GM18508 (cell line): ENCODE results near the gene MYOG.

Experiments
- ATAC-seq: cut with Tn5 transposase; IDR thresholded peaks from one replicate; pipeline ENCODE4 v1.9.1; 2021; ENCODE audit warnings: moderate number of reproducible peaks; ENCODE audit not compliant: insufficient read depth, unreplicated experiment

Gene MYOG

DNA sequence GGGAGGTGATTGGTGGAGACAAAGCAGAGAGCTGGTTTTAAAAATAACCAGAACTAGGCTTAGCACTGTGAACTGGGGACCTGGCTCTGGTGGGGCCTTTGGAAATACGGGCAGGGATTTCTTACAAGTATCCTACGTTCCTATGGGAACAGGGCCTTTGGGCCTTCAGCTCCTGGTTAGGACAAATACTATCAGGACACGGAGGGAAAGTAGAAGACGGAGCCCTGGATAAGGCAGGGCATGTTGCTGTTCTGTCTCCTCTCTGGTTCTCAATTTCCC is 5.3 kb upstream of the MYOG start:
- ATAC-seq: no peak

DNA sequence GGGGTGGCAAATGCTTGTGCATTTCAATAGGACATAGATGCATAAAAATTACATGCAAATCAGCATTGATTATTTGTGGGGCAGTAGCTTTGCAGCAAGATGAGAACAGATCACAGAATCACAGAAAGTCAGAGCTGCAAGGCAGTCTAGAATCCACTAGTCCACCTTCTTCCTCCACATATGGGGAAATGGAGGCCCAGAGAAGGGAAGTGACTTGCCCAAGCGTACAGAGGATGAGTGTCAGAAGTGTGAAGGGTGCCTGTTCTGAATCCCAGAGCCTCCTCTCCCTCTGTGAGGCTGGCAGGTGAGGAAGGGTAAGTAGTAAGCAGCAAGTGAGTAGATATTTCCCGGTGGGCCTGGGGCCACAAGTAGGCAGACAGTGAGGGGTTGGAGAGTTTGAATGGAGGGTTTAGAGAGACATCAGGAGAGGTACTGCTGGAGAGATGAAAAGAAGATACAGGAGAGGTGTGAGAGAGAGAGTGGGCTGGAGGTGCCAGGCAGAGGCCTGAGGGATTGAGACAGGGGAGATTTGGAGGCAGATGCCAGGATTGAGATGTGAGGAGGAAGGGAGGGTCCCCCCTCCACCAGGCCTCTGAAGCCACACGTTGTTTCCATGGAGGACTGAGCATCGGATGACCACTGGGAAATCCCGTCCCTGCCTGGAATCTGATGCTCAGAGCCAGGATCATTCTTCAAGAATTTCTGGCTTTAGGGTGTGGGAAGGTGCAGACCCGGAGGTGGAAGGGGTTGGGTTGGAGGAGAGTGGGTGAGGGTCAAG is 4.8 kb upstream of the MYOG start:
- ATAC-seq: no peak

DNA sequence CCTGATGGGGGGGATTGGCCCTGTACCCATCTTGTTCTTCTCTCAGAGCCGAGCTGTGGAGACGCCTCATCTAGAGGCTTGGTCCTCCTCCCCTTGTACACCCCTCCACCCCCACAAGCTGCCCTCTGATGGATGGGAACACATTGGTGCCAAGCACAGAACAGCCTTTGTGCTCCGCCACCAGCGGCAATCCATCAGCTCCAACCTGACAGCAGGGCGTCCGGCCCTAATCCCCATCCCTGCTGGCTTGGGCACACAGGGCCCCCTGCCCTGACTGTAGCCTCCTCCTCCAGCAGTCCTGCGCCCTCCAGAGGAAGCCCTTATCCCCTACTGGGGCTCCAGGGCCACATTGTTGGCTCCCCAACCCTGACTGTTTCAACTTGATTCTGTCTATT is 3.8 kb upstream of the MYOG start:
- ATAC-seq: no peak

DNA sequence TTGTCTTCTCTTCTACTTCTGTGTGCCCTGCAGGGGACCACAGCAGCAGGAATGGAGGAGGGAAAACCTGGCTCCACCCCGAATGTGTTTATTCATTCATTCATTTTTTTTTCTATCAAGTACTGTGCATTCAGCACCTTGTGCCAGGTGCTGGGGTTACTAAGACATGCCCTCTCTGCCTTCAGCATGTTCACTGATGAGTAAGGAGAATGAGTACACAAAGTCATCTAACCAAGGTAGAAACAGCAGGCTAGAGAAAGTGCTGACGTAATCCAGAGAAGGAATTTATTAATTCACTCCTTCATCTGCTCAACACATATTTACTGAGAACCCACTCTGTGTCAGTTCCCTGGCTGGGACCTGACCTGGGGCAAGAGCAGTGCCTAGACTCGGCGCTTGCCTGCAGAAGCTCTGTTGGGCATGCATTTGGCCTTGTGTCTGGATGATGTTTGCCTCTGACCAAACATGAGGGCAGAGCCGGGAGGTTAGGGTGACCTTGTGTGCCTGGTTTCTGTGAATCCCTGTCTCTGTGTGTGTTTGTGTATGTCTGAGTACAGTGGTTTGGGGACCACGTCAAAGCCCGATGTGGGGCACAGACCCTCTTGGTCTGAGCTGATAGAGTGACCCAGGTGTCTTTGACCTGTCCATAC is 3.3 kb upstream of the MYOG start:
- no peak for ATAC-seq

DNA sequence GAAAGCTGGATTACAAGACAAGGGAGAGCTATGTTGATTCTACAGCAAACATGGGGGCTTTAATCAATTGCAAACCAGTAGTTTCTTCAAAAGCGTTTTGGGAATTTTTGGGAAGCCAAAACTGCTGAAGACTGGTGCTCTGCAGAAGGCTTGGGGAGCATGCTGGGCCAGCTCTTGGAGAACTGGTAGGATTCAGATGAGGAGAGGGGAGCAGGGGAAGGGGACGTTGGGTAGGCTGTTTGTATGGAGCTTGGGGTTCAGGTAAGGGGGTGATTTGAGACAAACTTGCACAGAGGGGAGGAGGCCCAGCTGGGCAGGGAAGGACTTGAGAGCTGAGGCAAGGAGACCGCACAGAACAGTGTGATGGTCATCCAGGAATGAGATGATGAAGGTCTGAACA is 2.6 kb upstream of the MYOG start:
- no peak for ATAC-seq

DNA sequence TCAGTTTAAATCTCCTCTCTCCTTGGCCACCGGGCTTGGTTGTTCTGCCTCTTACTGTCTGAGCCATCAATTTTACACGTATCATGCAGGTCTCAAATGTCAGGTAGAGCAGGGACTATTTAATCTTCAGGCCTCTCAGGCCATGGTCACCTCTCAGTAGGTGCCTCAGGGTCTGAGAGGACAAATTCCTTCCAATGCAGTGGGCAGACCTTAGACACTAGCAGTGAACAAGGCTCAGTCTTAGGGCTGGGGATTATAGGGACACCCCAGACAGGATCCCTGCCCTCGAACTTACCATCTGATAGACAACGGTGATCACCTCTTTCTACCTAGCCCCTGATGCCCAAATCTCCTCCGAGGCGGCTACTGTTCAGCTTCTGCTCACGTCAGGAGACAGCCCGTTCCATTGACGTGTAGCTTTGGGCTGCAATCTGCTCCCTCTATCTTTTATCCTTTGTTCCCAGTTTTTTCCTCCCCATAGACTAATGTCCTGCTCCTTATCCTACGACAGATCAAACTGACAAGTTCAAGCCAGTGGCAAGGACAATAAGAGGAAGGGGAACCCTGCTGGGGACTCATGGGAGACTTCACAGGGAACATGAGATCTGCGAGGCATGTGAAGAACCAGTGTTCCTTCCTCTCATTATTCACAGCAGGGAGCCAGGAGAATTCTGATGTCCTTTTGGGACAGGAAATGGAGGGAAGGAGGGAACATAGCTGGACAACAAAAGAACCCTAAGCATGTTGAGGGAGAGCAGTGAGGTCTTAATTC is 1.4 kb upstream of the MYOG start:
- ATAC-seq: no peak

DNA sequence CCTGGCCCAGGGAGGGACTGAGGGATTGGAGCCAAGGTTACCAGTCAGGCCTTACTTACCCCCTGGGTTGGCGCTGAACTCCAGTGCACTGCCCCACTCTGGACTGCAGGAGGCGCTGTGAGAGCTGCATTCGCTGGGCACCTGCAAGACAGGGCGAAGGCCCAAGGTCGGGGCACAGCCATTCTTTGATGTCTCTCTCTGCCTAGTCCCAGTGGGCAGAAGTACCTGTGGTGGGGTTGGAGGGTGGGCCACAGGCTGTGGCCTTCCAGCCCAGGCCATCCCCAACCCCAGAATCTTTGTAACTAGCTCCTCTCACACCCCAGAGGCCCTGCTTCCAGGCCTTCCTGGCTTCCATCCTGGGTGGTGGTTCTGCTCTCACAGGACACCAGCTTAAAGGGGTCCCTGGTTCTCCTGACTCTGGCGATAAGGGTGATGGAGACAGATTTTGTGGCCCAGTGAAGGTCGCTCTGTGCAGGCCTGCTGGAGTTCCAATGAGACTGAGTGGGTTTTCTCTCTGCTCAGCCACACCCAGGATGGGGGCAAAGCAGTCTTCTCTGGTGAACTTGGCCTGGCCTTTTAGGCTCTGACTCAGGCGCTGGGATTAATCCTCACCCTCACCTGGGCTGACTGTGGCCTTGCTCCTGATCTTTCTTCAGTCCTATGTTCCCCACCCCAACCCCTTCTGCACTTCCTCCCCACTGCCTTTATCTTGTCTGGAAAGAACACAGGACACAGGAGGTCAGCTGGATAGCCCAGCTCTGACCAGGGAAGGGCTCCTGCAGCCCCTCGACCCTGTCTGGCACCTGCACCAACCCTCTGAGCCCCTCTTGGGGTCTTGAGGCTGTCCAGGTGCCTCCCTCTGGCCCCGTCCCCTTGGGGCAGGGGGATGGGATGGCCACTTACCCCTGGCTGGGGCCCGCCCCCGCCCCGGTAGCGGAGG is 954 bp downstream of the MYOG start:
- ATAC-seq: no peak

DNA sequence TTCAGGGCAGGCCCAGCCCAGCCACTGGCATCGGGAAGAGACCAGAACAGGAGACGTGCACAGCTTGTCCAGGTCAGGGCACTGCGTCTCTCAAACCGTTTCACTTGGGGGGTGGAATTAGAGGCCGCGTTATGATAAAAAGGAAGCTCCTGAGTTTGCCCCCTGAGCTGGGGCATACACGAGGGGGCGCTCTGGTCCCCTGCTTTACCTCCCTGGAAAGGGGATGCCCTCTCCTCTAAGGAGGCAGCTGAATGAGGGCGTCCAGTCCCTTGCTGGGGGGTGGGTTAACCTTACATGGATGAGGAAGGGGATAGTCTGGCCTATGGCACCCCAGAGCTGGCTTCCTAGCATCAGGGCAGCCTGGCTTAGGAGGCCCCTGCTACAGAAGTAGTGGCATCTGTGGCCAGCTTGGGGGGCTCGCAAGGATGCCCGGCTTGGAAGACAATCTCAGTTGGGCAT is 2.3 kb downstream of the MYOG start:
- ATAC-seq: no peak

DNA sequence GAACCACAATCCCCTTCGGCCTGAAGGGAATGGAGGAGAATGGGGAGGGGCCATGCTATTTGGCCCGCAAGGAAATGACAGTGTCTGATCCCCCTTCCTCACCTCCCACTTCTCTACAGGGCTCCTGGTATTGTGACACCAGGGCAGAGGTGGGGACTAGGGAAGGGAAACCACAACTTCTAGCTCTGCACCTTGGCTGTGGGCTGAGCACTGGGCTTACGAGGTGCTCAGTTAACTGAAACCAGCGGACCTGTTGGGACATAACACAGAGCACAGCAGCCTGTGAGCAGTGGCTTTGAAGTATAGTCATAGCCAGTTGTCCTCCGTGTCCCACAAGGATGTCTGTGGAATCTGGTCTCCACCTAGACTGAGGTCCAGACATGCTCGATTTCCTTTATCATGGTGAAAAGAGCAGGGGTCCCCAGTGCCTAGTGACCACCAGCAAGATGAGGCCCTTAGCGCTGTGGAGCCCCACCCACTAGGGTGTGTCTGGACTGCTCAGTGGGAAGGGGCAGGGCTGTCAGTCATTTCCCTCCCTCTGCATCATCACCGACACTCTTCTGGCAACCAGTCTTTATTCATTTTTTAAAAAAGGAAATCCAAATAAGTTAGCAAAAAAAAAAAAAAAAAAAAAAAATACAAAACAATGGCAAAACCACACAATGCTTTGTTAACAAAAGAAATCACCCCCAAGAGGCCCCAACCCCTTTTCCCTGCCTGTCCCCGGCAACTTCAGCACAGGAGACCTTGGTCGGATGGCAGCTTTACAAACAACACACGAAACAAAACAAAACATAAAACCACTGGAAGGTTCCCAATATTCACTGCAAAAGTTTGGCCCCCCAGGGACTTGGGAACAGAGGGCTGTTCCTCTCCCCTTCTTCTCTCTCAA is 3.0 kb downstream of the MYOG start:
- ATAC-seq: no peak

DNA sequence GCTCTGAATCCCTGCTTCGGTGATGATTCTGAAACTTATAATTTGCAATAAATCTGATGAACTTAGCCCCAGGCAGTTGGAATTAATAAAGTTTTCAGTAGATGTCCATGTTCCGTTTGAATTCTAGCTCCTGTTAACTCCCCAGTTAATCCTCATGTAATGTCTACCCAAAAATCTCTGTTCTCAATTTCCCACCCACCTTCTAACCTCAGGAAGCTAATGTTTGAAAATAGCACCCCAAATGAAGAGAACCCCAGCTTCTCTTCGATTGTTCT is 3.6 kb downstream of the MYOG start:
- ATAC-seq: no peak

DNA sequence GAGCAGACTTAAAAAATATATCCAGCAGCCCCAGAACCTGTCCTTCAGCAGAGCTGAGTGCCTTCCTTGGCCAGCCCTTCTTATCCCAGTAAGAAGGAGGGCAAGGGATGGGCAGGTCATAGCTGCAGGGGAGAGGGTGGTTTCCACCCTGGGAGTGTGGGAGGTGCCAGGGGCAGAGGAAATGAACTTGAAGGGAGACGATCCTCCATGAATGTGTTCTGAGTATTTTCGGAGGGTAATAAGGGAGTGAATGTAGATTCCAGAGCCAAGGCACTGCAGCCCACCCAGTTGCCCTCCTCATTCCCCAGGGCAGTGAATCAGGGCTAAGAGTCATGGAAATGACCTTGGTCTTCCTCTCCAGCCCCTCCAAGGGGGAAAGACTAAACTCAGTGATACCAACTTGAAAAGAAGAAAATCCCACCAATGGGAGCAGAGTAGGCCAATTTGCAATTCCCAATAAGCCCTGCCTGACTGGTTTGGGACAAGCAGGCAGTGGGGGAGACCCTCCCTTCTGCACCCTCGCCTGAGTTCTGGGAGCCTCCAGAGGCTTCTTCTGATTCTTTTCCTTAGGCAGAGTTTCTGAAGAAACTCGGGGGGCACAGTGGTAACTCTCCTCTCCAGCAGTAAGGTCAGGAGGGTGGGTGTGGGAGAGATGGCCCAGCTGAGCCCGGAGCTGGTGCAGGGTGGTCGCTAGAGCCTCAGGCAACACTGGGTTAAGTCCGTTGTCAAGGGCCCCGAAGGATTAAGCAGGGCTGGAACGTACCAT is 4.2 kb downstream of the MYOG start:
- no peak for ATAC-seq

DNA sequence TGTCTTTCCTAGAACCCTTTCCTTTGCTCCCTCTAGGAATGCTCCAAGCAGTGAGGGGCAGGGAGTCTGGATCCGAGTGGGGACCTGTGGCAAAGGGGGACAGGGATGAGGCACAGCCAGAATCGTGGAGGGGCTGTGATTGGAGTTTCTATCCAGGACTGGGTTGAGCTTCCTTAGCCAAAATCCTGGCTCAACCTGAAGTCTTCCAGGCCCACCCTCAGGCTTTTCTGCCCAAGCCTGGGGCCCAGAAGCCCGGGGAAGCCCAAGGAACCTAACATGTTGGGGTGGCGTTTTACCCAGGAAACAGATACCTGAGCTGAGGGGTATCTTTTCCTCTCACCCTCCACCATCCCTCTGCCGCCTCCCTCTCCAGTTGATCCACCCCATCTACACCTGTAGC is 5.4 kb downstream of the MYOG start:
- ATAC-seq: no peak

DNA sequence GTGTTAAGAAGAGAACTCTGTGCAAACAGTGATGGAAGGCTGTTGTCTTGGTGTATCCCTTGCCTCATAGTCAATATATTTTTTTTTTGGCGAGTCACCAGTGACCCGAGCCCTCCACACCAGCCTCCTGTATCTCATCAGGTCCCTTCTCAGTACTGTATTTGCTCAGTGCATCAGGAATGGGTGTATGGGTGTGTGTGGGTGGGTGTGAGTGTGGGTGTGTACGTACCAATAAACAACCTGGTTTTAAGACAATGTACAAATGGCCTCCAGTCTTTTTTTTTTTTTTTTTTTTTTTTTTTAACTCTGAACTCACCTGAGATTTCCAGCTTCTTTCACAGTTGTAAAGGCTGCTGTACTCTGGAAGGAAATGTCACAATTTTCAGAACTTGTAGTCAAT is 7.3 kb downstream of the MYOG start:
- ATAC-seq: no peak

DNA sequence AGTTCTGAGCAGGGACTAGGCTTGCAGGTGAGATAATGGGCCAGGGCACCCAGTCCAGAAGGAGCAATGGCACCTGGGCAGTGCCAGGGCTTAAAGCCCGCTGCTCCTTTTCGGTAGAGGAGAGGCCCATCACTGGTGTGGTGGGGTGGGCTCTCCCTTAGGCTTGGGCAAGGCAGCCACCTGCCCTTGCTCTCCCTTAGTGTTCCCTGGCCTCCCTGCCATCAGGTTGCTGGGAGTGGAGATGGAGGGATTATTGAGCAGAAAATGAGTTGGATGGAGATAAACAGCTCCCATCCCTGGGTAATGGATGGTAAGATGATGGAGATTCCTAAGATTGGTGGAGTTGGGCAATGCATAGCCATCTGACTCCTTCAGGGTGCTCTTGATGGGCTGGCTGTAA is 7.9 kb downstream of the MYOG start:
- ATAC-seq: no peak

DNA sequence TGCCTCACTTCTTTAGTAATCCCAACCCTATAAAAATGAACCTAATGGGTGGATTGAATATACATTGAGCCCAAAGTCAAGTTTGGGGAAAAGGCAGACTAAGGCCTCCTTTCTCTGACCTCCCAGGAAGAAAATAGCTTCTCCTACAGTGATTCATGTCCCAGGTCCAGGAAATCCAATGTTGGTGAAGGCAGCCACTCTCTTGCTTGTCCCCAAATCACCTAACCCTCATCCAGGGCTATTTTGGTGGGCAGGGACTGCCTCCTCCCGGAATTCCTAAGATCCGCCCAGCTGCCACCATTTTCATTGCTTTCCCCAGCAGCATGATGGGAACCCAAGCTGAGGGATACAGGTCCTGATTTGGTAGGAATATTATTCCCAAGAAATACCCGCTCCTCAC is 8.4 kb downstream of the MYOG start:
- no peak for ATAC-seq

DNA sequence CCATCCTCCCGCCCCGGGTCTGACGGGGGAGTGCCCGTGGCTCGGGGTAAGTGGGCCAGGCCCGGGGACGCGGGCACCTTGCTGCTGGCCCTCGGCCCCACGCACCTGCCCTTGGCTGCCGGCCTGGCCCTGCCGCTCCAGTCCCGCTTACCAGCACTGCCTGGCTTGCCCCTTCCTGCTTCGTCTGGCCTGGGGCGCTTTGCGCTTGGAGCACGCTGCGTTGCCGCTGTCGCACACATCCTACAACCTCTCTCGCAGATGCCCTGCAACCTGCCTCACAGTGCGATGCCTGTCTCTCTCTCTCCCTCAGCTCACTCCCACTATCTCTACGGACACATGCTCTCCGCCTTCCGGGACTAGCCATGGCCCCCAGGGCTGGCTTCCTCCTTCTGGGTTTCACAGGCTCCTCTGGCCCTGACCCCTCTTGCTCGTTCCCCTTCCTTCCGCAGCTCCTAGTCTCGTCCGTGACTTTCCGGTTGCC is 9.7 kb downstream of the MYOG start:
- no peak for ATAC-seq

DNA sequence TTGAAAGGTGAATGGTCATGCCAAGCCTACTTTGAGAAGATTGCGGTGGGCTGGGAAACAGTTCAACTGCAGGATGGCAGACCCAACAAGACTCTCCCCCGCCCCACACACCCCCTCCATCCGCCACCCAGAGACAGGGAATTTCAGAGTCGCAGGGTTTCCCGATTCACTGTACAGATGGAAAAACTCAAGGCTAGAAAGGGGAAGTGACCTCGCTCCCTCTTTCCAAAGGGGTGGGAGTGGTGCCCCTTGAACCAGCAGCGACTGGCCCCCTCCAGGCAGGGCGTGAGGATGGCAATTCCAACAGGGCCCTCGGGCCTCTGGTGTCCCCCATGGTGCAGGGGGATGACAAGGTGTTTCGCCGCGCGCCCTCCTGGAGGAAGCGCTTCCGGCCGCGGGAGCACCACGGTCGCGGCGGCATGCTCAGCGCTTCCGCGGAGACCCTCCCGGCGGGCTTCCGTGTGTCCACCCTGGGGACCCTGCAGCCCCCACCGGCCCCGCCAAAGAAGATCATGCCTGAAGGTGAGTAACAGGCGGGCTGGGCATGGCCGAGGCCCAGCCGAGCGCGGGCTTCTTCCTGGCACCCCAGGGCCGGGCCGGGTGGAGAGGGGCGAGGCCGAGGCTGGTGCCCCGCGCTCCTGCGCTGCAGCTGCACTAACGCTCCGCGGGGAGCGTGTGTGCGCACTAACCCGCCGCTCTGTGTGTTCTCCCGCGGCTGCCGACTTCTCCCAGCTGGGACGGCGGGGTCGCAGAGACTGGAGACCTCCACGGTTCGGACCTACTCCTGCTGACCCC is 10.4 kb downstream of the MYOG start:
- ATAC-seq: no peak

DNA sequence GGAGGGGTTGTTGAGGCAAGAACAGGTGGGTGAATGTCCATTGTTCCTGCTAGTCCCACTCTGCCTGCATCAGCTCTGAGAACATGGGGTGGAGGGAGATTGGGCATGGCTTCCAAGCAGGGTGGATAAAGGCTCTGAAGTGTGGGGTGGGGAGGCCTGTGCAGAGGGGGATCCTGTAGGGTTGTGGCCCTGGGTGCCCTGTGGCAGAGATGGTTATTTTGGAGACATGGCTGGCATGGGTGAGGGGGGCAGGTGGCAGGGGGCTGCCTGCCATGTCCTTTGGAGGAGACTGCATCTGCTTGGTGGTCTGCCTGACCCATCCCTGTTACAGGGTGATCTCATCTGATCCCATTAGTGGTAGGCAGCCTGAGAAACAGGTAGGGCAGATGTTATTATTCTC is 11.2 kb downstream of the MYOG start:
- ATAC-seq: no peak
